Measurements from ENCODE around the gene INPP5A.

- TF ChIP-seq ZNF561 (CRISPR knock-in tag; conservative IDR thresholded peaks at IDR 0.05) (no peak), ZNF347 (CRISPR knock-in tag; IDR thresholded peaks at IDR 0.05; ENCODE audit: low read depth) (no peak), ZNF3 (CRISPR knock-in tag; IDR thresholded peaks at IDR 0.05) (no peak), CREB3 (tag; conservative IDR thresholded peaks at IDR 0.05; ENCODE audit: low read depth) (no peak), ZFX (CRISPR knock-in tag; IDR thresholded peaks at IDR 0.05) (no peak), HOXB6 (CRISPR knock-in tag; IDR thresholded peaks at IDR 0.05; ENCODE audit: borderline replicate concordance) (no peak)
These were observed 115.5 kb downstream of the INPP5A start for GRCh38 chr10:132652936-132653590.

All from K562 (cell line).